HG03342 (cell line): ENCODE data around the gene GPR183.

Experiments
- ATAC-seq: cut with Tn5 transposase; IDR thresholded peaks from one replicate; pipeline ENCODE4 v1.9.1; 2021; ENCODE audit warnings: mild to moderate bottlenecking, moderate library complexity; ENCODE audit not compliant: unreplicated experiment

Gene GPR183

DNA sequence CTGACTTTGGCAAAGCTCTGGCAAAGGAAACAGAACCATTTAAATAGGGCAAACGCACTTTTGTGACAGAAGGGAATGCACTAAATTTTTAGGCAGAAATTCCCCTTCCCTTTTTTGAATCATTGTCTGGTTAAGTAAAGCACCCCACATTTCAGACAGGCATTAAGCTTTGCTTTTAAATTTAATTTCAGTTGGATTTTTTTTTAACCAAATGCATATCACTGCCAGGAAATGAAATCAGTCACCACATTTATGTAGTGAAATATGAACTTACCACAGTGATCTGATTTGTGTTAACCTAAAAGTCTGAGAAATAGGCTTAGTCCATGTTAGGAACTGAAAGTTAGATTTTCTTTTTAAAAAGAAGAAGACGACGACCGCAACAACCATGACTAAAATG lies 10.8 kb downstream of the GPR183 start:
- ATAC-seq = peak; percentile 47

DNA sequence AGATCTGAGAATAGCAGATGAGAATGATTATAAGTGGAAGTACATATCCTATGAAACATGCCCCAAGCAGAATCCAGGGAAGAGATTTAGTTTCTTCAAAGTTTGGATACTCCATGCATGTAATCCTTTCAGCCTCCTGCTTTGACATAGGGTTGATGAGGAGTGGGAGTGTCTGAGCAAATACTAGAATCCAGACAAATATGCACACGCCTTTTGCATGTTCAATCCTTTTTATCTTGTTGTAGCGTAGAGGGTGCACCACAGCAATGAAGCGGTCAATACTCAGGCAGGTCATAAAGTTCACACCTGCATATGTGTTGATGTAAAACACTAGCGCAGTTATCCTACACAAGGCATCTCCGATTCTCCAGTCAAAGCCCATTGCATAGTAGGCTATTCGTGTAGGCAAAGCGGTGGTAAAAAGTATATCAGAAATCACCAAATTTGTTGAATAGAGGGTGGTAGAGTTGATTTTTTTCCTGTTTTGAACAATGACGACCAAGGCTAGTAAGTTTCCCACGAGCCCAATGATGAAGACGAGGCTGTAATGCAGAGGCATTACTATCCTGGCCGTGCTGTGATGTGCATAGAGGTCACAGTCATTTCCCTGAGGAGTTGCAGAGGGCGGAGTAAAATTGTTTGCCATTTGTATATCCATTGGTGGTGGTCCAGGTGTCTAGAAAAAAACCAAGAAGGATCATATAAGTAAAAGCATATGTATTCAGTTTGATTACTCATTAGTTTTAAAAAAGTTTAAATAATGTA lies 11.5 kb downstream of the GPR183 start:
- no peak for ATAC-seq

DNA sequence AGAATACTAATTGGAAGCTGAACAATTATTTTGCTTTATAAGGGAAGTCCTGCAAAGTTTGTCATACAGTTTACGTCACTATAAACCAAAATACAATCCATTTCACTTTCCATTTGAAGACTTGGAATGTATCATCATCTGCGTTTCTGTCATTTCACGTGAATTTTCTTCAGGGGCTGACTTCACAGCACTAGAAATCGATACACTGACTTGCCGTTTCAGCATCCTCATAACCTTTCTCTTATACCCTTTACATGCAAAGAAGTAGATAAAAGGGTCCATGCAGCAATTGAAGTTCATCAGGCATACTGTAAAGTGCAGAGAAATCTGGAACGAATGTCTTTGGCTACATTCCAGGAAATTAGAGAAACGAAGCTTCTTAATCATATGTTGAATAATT lies 12.2 kb downstream of the GPR183 start:
- ATAC-seq = no peak

DNA sequence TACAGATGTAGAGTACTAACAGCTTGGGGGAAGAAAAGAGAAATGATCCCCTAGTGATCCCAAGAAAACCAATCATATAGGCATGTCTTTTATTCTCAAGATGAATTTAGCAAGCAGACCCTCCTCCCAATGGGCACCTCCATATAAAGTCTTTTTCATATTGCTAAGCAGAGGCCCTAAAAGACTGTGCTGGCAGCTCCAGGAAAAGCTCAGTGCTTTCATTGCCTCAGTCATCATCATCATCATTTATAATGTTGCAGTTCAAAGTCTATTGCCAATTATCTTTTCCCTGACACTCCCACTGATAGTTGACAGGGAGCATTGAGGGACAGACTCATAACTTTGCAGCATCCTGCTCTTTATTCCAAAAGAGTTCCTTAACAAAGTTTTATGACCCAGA lies 13.0 kb downstream of the GPR183 start:
- no peak for ATAC-seq

DNA sequence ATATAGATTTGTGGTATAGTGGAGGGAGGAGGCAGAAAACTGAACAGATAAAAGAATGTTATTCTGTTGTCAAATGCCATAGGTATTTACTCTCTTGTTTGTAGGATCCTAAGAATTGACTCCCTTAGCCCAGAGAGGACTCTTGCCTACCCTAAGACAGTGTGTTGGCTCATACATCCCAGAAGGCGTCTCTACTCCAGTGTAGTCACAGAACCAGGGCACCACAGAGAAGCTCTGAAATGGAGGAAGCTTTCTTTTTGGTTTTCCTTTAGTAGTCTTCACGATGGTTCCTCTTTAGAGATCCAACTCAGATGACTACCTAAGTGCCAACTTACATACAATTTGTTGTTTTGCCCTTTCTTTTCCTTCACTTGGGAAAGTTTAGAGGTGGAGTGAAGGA lies 14.0 kb downstream of the GPR183 start:
- ATAC-seq = no peak

DNA sequence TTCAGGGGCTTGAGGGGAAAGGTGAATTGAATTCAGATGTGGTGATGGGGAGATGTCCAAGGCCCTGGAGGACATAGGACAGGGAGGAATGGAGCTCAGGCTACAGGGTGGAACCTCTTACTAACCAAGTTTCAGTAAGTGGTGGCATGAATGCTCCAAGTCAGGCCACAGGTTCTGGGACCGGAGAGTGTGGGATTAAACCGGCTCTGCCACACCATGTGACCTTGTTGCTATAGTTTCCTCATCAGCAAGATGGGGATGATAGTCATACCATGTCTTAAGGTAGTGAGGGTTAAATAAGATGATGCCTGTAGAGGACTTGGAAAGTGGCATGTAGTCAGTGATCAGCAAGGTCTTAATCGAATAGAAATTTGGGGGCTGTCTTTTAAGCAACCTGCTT lies 16.3 kb downstream of the GPR183 start:
- ATAC-seq = no peak

DNA sequence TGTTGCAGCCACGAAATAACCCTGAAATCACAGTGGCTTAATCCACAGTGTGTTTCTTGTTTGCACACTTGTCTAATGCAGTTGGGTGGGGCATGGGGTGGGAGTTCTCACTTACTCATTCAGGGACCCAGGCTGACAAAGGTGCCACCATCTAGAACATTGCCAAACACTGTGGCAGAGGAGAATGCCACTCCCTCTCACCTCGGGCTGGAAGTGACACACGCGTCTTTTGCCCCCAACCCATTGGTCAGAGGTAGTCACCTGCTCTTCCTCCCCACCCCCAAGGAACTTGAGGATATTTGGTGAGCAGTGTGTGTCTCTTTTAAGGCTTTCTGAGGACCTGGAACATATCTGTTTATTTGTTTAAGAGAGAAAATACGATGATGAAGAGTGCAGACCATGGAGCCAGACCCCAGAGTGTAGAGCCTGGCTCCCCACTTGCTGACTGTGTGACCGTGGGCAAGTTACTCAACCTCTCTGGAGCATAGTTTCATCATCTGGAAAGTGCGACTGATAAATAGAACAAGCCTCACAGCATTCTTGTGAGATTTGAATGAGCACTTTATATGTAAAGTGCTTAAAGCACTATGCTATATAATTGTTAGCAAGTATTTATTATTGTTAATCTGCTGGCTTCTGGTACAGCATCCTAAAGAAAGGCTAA lies 17.4 kb downstream of the GPR183 start:
- ATAC-seq = no peak

DNA sequence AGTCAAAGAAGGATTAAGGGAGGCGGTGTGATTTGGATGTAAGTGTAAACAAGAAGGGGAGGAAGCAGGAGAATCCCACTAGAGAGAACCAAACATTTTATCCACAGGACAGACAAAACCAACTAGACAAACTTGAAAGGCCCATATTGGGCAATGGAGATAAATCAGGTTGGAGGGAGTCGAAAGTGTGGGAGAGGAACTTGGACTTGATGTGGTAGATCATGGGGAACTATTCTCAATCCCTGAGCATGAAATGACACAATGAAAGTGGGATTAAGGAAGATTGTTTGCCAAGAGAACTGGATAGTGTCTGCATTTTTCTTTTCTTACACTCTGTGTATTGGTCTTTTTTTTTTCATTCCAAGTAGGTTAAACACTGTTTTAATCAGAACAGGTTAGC lies 17.9 kb downstream of the GPR183 start:
- no peak for ATAC-seq

DNA sequence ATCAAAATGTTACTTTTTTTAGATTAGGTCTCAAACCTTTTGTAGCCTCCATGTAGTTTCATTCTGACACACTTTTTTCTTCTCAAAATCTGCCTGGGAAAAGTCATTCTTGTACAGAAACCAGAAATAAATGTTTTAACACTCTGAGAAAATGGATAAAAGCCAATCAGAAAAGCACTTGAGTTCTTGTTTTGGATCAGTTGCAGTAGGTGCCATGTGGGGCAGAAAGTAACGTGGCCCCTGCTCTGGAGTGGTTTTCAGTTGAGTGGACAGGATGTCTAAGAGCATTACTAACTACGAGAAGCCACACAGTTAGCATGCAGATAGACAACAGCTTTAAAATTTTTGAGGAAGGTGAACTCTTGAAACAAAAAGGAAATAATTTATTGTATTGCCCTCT lies 19.1 kb downstream of the GPR183 start:
- ATAC-seq = peak; percentile 87

DNA sequence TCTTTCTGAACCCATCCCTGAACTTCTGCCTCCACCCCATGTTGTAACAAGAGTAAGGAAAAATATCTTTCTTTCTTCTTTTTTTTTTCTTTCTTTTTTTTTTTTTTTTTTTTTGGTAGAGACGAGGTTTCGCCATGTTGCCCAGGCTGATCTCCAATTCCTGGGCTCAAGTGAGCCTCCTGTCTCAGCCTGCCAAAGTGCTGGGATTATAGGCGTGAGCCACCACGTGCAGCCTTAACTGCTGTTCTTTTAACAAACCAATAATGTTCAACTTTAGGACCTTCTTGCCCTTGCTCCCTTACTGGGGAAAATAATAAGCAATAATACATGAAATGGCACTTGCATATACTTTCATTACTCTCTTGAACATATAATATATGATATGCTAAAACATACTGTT lies 19.6 kb downstream of the GPR183 start:
- peak; percentile 2 for ATAC-seq

DNA sequence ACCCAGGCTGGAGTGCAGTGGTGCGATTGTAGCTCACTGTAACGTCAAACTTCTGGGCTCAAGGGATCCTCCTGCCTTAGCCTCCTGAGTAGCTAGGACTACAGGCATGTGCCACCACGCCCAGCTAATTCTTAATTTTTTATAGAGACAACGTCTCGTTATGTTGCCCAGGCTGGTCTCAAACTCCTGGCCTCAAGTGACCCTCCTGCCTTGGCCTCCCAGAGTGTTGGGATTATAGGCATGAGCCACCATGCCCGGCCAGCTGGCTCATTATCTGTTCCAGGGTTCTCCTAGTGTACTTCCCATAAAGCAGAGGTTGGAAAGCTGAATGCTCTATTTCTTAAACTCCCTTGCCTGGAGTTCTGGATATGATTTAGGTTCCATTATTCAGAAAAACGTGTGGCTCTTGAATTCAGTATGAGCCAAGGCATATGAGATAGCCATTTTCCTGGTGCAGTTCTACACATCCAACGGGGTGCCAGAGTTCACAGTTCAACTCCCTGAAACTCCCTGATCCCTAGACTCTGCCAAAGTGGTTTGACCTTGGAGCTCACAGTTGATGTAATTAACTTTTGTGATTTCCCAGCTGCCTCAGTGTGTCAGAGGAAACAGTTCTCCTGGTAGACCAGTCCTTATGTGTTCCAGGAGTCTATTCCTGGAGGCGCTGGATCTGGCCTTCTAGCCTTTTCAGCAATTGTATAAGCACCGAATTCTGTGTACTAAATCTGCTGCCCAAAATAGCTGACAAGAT lies 21.6 kb downstream of the GPR183 start:
- ATAC-seq = no peak

DNA sequence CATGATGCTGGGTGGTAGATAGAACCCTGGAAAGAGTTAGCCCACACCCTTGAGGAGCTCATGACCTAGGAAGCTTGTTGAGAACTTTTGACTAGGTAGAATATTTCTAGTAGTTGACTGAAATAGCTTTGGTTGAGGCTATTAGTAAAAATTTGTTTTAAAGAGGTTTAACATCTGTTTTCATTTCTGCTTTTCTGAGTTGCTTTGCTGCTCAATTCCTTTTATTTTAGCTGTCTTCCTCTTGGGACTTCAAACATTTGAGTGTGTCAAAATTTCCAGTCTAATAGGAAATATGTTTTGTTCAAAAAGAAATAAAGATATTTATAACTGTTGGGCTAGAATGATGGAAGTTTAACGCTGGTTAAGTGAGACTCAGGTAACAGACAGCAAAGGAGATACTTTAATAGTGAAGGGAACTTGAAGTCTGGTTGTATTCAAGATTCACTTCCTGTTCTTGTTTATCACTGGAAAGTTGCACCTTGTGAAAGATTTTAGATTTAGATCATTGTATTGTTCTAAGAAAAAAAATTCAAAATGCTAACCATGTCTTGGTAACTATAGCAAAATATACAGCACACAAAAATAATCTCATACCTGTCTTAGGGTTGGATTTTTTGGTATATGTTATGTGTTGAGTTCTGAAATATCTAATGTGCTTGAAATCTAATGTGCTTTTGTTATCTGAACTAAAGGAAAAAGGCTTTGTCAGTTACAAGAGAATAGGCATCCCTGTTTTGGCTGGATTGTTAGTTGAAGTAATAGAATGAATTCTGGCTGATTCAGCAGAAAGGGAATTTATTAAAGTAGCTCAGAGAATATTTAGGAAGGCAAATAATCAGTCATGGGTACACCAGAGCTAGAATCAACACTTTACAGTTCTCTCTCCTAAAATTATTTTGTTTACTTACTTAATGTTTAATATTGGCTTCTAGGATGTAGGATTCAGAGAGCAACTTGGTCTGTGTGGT lies 24.7 kb downstream of the GPR183 start:
- peak; percentile 66 for ATAC-seq

DNA sequence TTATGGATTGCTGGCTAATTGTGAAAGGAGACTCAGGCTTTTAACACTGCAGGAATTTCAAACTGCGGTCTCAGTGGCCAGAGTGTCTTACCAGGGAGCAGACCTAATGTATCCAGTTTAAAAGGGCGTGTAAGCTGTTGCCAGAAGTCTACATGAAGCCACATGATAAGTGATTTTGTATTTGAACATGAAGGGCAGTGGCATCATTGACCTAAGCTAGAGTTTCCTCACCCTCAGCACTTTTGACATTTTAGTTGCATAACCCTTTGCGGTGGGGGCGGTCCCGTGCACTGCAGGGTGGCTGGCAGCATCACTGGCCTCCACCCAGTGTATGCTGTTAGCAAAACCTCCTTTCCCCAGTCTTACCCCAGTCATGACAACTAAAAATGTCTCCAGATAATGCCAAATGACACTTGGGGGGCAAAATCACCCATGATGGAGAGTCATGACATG lies 25.4 kb downstream of the GPR183 start:
- ATAC-seq = peak; percentile 70

DNA sequence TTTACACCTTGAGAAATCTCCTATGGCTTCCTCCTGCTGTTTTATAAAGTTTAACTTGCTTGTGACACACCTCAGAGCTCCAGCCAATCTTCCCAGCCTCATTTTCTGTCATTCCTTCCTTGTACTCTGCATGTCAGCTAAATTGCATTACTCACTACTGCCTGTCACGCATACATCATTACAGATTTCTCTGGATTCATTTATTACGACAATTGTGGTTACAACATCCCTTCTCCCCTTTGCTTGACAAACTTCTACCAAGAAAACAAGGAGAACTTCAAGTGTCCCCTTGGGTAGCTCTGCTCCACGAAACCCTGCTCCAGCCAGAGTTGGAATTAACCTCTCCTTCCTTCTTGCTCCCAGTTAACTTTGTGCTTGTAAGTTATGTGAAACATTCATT lies 27.0 kb downstream of the GPR183 start:
- no peak for ATAC-seq

DNA sequence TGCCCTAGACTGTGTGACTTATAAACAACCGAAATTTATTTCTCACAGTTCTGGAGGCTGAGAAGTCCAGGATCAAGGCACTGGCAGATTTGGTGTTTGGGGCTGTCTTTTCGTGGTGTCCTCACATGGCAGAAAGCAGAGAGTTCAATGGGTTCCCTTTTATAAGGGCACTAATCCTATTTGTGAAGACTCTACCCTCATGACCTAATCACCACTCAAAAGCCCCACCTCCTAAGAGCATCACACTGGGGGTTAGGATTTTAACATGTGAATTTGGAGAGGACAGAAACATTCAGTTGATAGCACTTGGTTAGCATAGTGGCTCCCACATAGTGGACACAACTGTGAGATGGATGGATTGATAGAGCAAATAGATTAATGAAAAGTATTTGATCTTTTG lies 27.6 kb downstream of the GPR183 start:
- ATAC-seq = no peak

DNA sequence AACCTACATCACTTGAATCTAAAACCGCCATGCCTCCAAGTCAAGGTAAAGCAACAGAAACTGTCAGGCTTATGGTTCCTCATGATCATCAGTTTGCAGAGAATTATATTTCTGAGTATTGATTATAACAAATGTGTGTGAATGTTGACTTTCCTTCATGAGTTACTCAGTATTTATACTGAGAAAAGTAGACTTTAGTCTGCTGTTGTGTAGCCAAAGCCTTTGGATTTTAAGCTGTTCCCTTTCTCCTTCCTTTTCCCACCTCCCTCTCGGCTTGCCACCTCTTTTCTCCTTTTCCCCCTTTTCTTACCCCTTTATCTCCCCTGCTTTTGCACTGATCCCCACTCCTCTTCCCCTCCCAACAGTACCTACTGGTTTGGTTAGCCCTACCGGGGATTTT lies 28.4 kb downstream of the GPR183 start:
- no peak for ATAC-seq

DNA sequence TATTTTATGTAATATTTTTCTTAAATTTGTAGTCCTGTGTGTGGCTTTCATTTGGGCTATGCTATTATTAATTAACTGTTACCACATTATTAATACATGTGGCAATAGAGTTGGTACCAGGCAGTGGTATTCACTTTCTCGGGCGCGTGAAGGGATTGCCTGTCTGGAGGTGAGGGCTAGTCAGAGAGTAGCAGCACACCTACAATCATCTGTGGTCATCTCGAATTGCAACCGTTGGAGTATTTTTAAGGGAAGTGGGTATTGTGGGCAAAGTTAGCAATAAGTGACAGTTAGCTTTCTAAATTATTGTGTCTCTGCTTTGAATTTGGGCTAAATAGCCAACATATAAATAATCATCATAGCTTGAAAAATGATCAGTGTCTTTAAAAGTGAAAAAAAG lies 29.0 kb downstream of the GPR183 start:
- ATAC-seq = no peak

DNA sequence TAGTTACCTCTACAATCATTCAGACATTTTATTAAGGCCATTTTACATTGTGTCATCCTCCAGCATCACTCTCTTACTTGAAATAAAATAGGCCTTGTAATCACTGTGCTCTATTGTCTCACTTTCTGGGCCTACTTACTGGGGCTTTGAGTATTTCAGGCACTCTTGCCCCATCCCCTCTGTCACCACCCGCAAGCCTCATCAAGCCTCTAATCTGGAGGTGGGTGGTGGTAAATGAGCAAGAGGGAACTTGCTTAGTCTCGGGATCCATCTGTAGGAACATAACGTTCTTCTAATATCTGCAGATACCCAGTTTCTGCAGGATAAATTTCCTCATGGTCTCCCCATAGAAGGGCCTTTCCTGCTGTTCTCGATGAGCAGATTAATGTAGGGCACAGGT lies 29.6 kb downstream of the GPR183 start:
- ATAC-seq = no peak

DNA sequence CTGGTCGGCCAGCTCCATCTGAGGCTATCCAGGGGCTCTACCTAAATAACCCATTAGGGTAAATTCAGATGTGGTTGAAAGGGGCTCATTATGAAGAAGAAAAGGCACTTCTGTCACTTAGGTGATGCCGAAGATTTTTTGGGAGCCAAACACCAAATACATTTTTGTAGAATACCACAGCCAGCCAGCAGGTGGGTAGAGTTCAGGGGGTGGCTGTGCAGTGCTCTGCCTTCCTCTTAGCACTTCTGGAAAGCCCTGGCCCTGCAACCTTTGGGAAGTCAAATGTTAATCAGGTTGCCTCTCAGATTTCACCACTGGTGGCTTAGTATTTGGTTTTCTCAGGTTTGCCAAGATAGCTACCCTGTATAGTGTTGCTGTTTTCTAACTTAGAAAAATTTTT lies 30.5 kb downstream of the GPR183 start:
- ATAC-seq = no peak

DNA sequence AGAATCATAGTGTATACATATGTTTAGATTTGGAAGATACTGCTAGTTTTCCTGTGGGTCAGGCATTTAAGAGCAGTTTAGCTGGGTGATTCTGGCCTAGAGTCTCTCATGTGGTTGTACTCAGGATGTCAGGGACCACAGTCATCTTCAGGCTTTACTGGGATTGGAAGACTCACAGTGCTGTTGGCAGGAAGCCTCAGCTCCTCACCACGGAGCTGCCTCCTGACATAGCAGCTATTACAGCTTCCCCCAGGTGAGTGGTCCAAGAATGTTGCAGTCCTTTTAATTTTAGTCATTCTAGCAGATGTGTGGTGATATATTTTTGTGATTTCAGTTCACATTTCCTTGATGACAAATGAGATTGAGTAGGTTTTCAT lies 32.1 kb downstream of the GPR183 start:
- ATAC-seq = no peak

DNA sequence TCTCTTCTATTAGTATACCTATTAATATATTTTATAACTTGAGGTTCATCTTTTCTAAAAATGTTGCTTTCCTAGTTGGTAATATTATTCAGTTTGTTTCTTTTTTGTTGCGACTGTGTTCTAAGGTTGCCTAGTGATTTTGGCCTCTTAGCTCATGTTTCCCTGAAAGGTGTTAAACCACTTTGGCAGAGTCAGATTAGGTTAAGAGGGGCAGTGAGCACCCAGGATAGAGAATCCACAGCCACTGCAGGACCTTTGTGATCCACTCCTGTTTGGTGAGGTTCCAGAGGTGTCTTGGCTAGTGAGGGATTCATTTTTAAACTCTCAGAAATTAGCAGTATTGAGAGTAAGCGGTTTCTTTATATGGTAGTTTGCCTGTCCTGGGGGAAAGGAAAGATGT lies 34.1 kb downstream of the GPR183 start:
- ATAC-seq = no peak
